DND-41 (cell line): ENCODE measurements around the gene SLC2A4RG.

Experiments
- CTCF ChIP-seq: IDR thresholded peaks from 2 replicates; pipeline ENCODE4 v1.5.1; 2012; ENCODE audit warnings: borderline replicate concordance, low read length, moderate library complexity, mild to moderate bottlenecking; ENCODE audit not compliant: poor library complexity, severe bottlenecking; ENCODE audit errors: extremely low read depth
- EZH2 ChIP-seq: IDR thresholded peaks from 3 replicates; pipeline ENCODE4 v1.6.1; 2012; ENCODE audit warnings: borderline replicate concordance, low read depth, mild to moderate bottlenecking, moderate library complexity, low read length, inconsistent platforms; ENCODE audit not compliant: severe bottlenecking

GRCh38 chr20:63737695-63737944, 2.0 kb upstream of the SLC2A4RG start:
- TF ChIP-seq CTCF (no peak), EZH2 (no peak)
